K562 (cell line): ENCODE measurements around the gene CHAF1A. TPM values are rescaled to one million over a fixed set of nuclear protein-coding genes. Genes with fewer than 3 reads are reported as not detected.
A peak's percentile ranks its signal among the peaks of the same experiment; 100 is the strongest.

Source experiments
- ATAC-seq: fragments of 200-7000 bp; cut with Tn5 transposase; 3 replicates; pipeline ENCODE4 v1.9.1; 2020; ENCODE audit warnings: moderate library complexity
- BruUV-seq: library from RNA; stranded (reverse); fragments of 400-500 nt; replicated peaks from 2 replicates; lab custom pipeline; 2021; lab: Mats Ljungman, UMichigan
- CTCF ChIA-PET: fragments of 300-600 bp; formaldehyde crosslinking; extraction: SDS; loops from one replicate; lab custom pipeline; 2021; ENCODE audit warnings: low intra/inter-chr PET ratio; lab: Yijun Ruan, JAX
- POLR2A ChIA-PET: fragments of 300-600, 350-650 bp; sonication (Branson Sonifier 250); formaldehyde crosslinking; extraction: SDS; loops from one replicate; lab custom pipeline; 2021; ENCODE audit warnings: antibody characterized with exemption, inconsistent platforms; lab: Yijun Ruan, JAX
- DNase-seq, 4 experiments: peaks; one replicate each; pipeline versions ENCODE4 v3.0.0 to v3.0.0-alpha.2; 2011 to 2018; ENCODE audit warnings: low spot score in 3 of 4, mixed read lengths in 3 of 4; ENCODE audit errors: extremely low read depth in 1 of 4
- FAIRE-seq: peaks from 2 replicates; lab custom pipeline; 2011; peaks lifted over from hg19 to GRCh38; lab: Jason Lieb, UNC
- H2AFZ ChIP-seq: 2 replicates; pipeline ENCODE4 v1.6.0; 2011; ENCODE audit warnings: low read depth, low read length, control low read depth, inconsistent platforms
- H3K27ac ChIP-seq: fragments of 200-600 bp; 3 replicates; pipeline ENCODE4 v1.8.0; 2011; ENCODE audit warnings: low read depth, mild to moderate bottlenecking, control low read depth, inconsistent platforms, low read length, moderate library complexity, mixed read lengths; ENCODE audit errors: extremely low read depth
- H3K27me3 ChIP-seq, 2 experiments: fragments of 300-600 bp in 1 of 2; 2 replicates in 1 of 2; 3 replicates in 1 of 2; pipeline versions ENCODE4 v1.6.0 to v1.8.0; 2011; ENCODE audit warnings: inconsistent platforms in 2 of 2, low read length in 2 of 2, mild to moderate bottlenecking in 1 of 2, mixed read lengths in 1 of 2, moderate library complexity in 1 of 2; ENCODE audit not compliant: control insufficient read depth in 2 of 2, insufficient read depth in 2 of 2
- H3K36me3 ChIP-seq: fragments of 300-600 bp; 3 replicates; pipeline ENCODE4 v1.8.0; 2011; ENCODE audit warnings: mild to moderate bottlenecking, low read length, inconsistent platforms; ENCODE audit not compliant: control insufficient read depth, insufficient read depth
- H3K4me1 ChIP-seq, 2 experiments: fragments of 200-600 bp in 1 of 2; replicated peaks in 1 of 2; 2 replicates in 1 of 2; 3 replicates in 1 of 2; pipeline versions ENCODE4 v1.5.1 to v1.8.0; 2011; ENCODE audit warnings: inconsistent platforms in 2 of 2, low read length in 2 of 2, mild to moderate bottlenecking in 1 of 2, mixed read lengths in 1 of 2, moderate library complexity in 1 of 2; ENCODE audit not compliant: control insufficient read depth in 2 of 2, insufficient read depth in 2 of 2
- H3K4me2 ChIP-seq: 2 replicates; pipeline ENCODE4 v1.6.1; 2011; ENCODE audit warnings: low read length, control low read depth, inconsistent platforms, mixed read lengths; ENCODE audit not compliant: insufficient read depth
- H3K4me3 ChIP-seq: fragments of 200-600 bp; sonication (generic), shearing (Covaris generic); 2 replicates; pipeline ENCODE4 v1.5.1; 2016; ENCODE audit warnings: control low read depth, inconsistent platforms
- H3K79me2 ChIP-seq: fragments of 200-600 bp; 3 replicates; pipeline ENCODE4 v1.8.0; 2011; ENCODE audit warnings: low read length, inconsistent platforms; ENCODE audit not compliant: control insufficient read depth, insufficient read depth
- H3K9ac ChIP-seq, 2 experiments: 2 replicates each; pipeline versions ENCODE4 v1.6.0 to v1.6.1; 2011; ENCODE audit warnings: low read depth in 2 of 2, low read length in 2 of 2, control low read depth in 1 of 2, inconsistent platforms in 1 of 2, mild to moderate bottlenecking in 1 of 2, mixed read lengths in 1 of 2; ENCODE audit not compliant: insufficient read depth in 1 of 2
- H3K9me1 ChIP-seq: one replicate; pipeline ENCODE4 v1.6.0; 2011; ENCODE audit warnings: inconsistent platforms, mild to moderate bottlenecking, low read length, moderate library complexity; ENCODE audit not compliant: control insufficient read depth, insufficient read depth
- H3K9me3 ChIP-seq: replicated peaks from 2 replicates; pipeline ENCODE4 v1.5.1; 2011; ENCODE audit warnings: low read depth, low read length, inconsistent platforms; ENCODE audit not compliant: control insufficient read depth, insufficient read depth
- H4K20me1 ChIP-seq: replicated peaks from 2 replicates; pipeline ENCODE4 v1.6.1; 2011; ENCODE audit warnings: low read length, inconsistent platforms, mixed read lengths; ENCODE audit not compliant: control insufficient read depth, insufficient read depth
- MAX ChIP-seq: sonication (generic); formaldehyde crosslinking; IDR thresholded peaks from 2 replicates; pipeline ENCODE4 v1.9.0; 2022; ENCODE audit warnings: mild to moderate bottlenecking, missing genetic modification reagents
- MGA ChIP-seq: fragments of 450-650 bp; IDR thresholded peaks from 2 replicates; pipeline ENCODE4 v1.6.1; 2016; ENCODE audit warnings: mild to moderate bottlenecking, moderate library complexity
- ZNF121 ChIP-seq: sonication (generic); formaldehyde crosslinking; conservative IDR thresholded peaks from 2 replicates; pipeline ENCODE4 v1.8.0; 2022; ENCODE audit warnings: missing genetic modification reagents
- ZNF316 ChIP-seq: fragments of 450-650 bp; IDR thresholded peaks from 2 replicates; pipeline ENCODE4 v1.6.1; 2016
- WGBS: fragments of 100-300 bp; shearing (Covaris generic); methylation state at CpG from one replicate; pipeline ENCODE4 v1.1.6; 2016; ENCODE audit warnings: low coverage, mixed read lengths; ENCODE audit not compliant: insufficient coverage; ENCODE audit errors: missing lambda C conversion rate; 5-methylcytosine and 5-hydroxymethylcytosine counted together
- in situ Hi-C: fragments of 300-500 bp; cut with MboI; formaldehyde crosslinking; loops from 4 replicates; pipeline ENCODE4 v1.15.0; 2018; ENCODE audit warnings: inconsistent platforms, mixed read lengths
- intact Hi-C: fragments of 100-400 bp; cut with micrococcal nuclease; formaldehyde crosslinking; loops from 2 replicates; pipeline ENCODE4 v1.14.2; 2022
- polyA plus RNA-seq, 8 experiments: library from polyadenylated mRNA; depleted of rRNA in 4 of 8; stranded (reverse) in 5 of 8; unstranded in 3 of 8; fragments of >200 nt; fragmentation: Nextera tagmentation in 2 of 8; fragmentation: Illumina TruSeq in 1 of 8; extraction: Ambion mirVana in 2 of 8; extraction: Trizol in 1 of 8; gene quantifications; 2 replicates each; pipeline versions ENCODE4 v1.2.1 to v1.2.3, GENCODE V29; 2011 to 2014; ENCODE audit warnings: inconsistent platforms in 1 of 8, missing spikeins in 1 of 8
- total RNA-seq, 7 experiments: library from RNA; depleted of rRNA in 6 of 7; stranded (reverse); fragments of >200 nt in 6 of 7; fragmentation: Illumina TruSeq in 2 of 7; extraction: Trizol in 2 of 7; gene quantifications; 2 replicates each; pipeline versions ENCODE4 v1.2.1 to v1.2.3, GENCODE V29; 2011 to 2021; ENCODE audit warnings: low replicate concordance in 1 of 7

Gene CHAF1A
- total and polyA plus RNA-seq, 9 of the 15 experiments (the other 6 are each of a cell fraction or from before 2014, with no cell fraction given), result 1.6 to 86.9 (median 45.2) TPM

- Histone ChIP-seq H3K79me2 (peaks cover 89% of the 10 kb centered on the region), H4K20me1 (peaks cover 42% of the 10 kb centered on the region), H3K4me1 (peaks cover 23 to 60% of the 10 kb centered on the region in 2 experiments; a peak in 4 of 5 replicates), H3K4me3 (no peak overlapping the region), H3K9me3 (no peaks in the 10 kb centered on the region), H3K27me3 (no peaks in the 10 kb centered on the region), H2AFZ (no peak overlapping the region), H3K4me2 (no peak overlapping the region), H3K9me1 (peaks cover 8% of the 10 kb centered on the region), H3K9ac (peak overlapping the region in 1 of 2 experiments; percentile 76; a peak in 1 of 4 replicates), H3K27ac (no peak overlapping the region), H3K36me3 (peaks cover 73% of the 10 kb centered on the region)
- no peak for ATAC-seq
- no peak for DNase-seq
- 93% methylated on average over 13 of the region's 13 CpGs for WGBS
- peak; percentile 88; the same call in 1 of the 2 replicates for TF ChIP-seq ZNF121
- TF ChIP-seq MAX (CRISPR knock-in tag), result no peak
- peak; percentile 40 for TF ChIP-seq ZNF316
- no peak for TF ChIP-seq MGA
- POLR2A ChIA-PET, result interaction anchor here (2.6 to 5.6 kb wide), 3 partner anchors 10 to 16 kb away, joined by 6 to 46 read pairs (median 37); partner anchors contain the start of gene CHAF1A
- in situ Hi-C loops (no loop called here), intact Hi-C loops (no loop called here)
- no TSS peak for BruUV-seq
- no peak for FAIRE-seq
- CTCF ChIA-PET, result no interaction called here
Measured at GRCh38 chr19:4386041-4386782, 16.2 kb upstream of the CHAF1A start.
